Suprapubic skin (tissue), 4 donors: ENCODE measurements around the gene PLCL1. TPM values are rescaled to one million over a fixed set of nuclear protein-coding genes. Genes with fewer than 3 reads are reported as not detected.

ENCODE experiments used
- DNase-seq, 2 donors: peaks; one replicate each; pipeline ENCODE4 v3.0.0-alpha.2; 2019; ENCODE audit warnings: low spot score in 2 of 2
- H3K27ac ChIP-seq: fragments of 200-600 bp; sonication (generic); one replicate; pipeline ENCODE4 v1.5.1; 2019
- H3K27me3 ChIP-seq: fragments of 200-600 bp; sonication (generic); one replicate; pipeline ENCODE4 v1.5.1; 2019
- H3K36me3 ChIP-seq: fragments of 200-600 bp; sonication (generic); one replicate; pipeline ENCODE4 v1.5.1; 2019
- H3K4me1 ChIP-seq: fragments of 200-600 bp; sonication (generic); one replicate; pipeline ENCODE4 v1.5.1; 2019
- H3K4me3 ChIP-seq: fragments of 200-600 bp; sonication (generic); one replicate; pipeline ENCODE4 v1.5.1; 2019; ENCODE audit warnings: mild to moderate bottlenecking
- H3K9me3 ChIP-seq: fragments of 200-600 bp; sonication (generic); one replicate; pipeline ENCODE4 v1.5.1; 2019
- CTCF ChIP-seq, 2 donors: fragments of 200-600 bp in 1 of 2; fragments of 450-650 bp in 1 of 2; sonication (generic) in 1 of 2; IDR thresholded peaks; one replicate each; pipeline ENCODE4 v1.5.1; 2016 to 2019; ENCODE audit warnings: antibody characterized with exemption in 2 of 2, mild to moderate bottlenecking in 1 of 2, moderate library complexity in 1 of 2
- EP300 ChIP-seq: sonication (generic); formaldehyde crosslinking; IDR thresholded peaks from one replicate; pipeline ENCODE4 v1.6.1; 2017; ENCODE audit warnings: antibody characterized with exemption
- POLR2A ChIP-seq, 2 donors: fragments of 450-650 bp; IDR thresholded peaks; one replicate each; pipeline ENCODE4 v1.6.1; 2017; ENCODE audit warnings: antibody characterized with exemption in 2 of 2, mild to moderate bottlenecking in 2 of 2, moderate library complexity in 2 of 2
- POLR2AphosphoS5 ChIP-seq, 3 donors: sonication (generic); formaldehyde crosslinking; IDR thresholded peaks; one replicate each; pipeline ENCODE4 v1.6.1; 2017; ENCODE audit warnings: antibody characterized with exemption in 3 of 3
- WGBS: methylation state at CpG from one replicate; pipeline ENCODE4 v1.1.5; 2018; 5-methylcytosine and 5-hydroxymethylcytosine counted together
- total RNA-seq, 4 donors: library from RNA; depleted of rRNA; stranded (reverse); fragments of >200 nt; gene quantifications; one replicate each; pipeline ENCODE4 v1.1.0, GENCODE V29; 2016

Gene PLCL1
- total RNA-seq, 4 donors from 2014 or later: 2.4 to 2.6 (median 2.5) TPM

- Histone ChIP-seq H3K27ac (no peak overlapping the region), H3K27me3 (no peaks in the 10 kb centered on the region), H3K4me3 (no peak overlapping the region), H3K9me3 (no peaks in the 10 kb centered on the region), H3K4me1 (peaks cover 14% of the 10 kb centered on the region), H3K36me3 (no peaks in the 10 kb centered on the region)
- WGBS: 53% methylated on average over 7 of the region's 7 CpGs
- no peak for DNase-seq
- TF ChIP-seq EP300: no peak
- no peak for TF ChIP-seq CTCF (IDR thresholded peaks at IDR 0.05)
- no peak for TF ChIP-seq POLR2A (IDR thresholded peaks at IDR 0.05)
- no peak for TF ChIP-seq POLR2AphosphoS5 (IDR thresholded peaks at IDR 0.05)
Measured at GRCh38 chr2:197847651-197848401, 43.4 kb downstream of the PLCL1 start.

- Histone ChIP-seq H3K27ac (no peak overlapping the region), H3K27me3 (no peaks in the 10 kb centered on the region), H3K9me3 (no peaks in the 10 kb centered on the region), H3K4me3 (no peak overlapping the region), H3K4me1 (peaks cover 15% of the 10 kb centered on the region), H3K36me3 (no peaks in the 10 kb centered on the region)
- TF ChIP-seq CTCF (IDR thresholded peaks at IDR 0.05): no peak
- TF ChIP-seq POLR2AphosphoS5 (IDR thresholded peaks at IDR 0.05): no peak
- TF ChIP-seq EP300: no peak
- TF ChIP-seq POLR2A (IDR thresholded peaks at IDR 0.05): no peak
- DNase-seq: no peak
- WGBS: 79% methylated on average over 2 of the region's 2 CpGs
Measured at GRCh38 chr2:197848602-197849001, 44.2 kb downstream of the PLCL1 start.

GRCh38 chr2:197850882-197851450, 46.6 kb downstream of the PLCL1 start:
- H3K4me3 ChIP-seq: no peak overlapping the region
- TF ChIP-seq POLR2AphosphoS5 (IDR thresholded peaks at IDR 0.05): no peak
- no peaks in the 10 kb centered on the region for H3K9me3 ChIP-seq
- 58% methylated on average over 5 of the region's 5 CpGs for WGBS
- no peaks in the 10 kb centered on the region for H3K27me3 ChIP-seq
- DNase-seq: no peak
- no peak overlapping the region for H3K27ac ChIP-seq
- no peaks in the 10 kb centered on the region for H3K36me3 ChIP-seq
- H3K4me1 ChIP-seq: peaks cover 15% of the 10 kb centered on the region

GRCh38 chr2:197851451-197851850, 47.1 kb downstream of the PLCL1 start:
- no peak for TF ChIP-seq CTCF (IDR thresholded peaks at IDR 0.05)
- no peak for TF ChIP-seq EP300
- no peak for TF ChIP-seq POLR2AphosphoS5 (IDR thresholded peaks at IDR 0.05)
- no peak for TF ChIP-seq POLR2A (IDR thresholded peaks at IDR 0.05)
- no peaks in the 10 kb centered on the region for H3K9me3 ChIP-seq
- no peak for DNase-seq

GRCh38 chr2:197852108-197852507, 47.7 kb downstream of the PLCL1 start:
- no peaks in the 10 kb centered on the region for H3K9me3 ChIP-seq
- no peak overlapping the region for H3K27ac ChIP-seq
- peaks cover 15% of the 10 kb centered on the region for H3K4me1 ChIP-seq
- 37% methylated on average over 2 of the region's 2 CpGs for WGBS
- TF ChIP-seq CTCF (IDR thresholded peaks at IDR 0.05): no peak
- TF ChIP-seq POLR2A (IDR thresholded peaks at IDR 0.05): no peak
- TF ChIP-seq POLR2AphosphoS5 (IDR thresholded peaks at IDR 0.05): no peak
- no peaks in the 10 kb centered on the region for H3K36me3 ChIP-seq
- DNase-seq: no peak
- H3K27me3 ChIP-seq: no peaks in the 10 kb centered on the region
- H3K4me3 ChIP-seq: no peak overlapping the region

More at GRCh38 chr2:197851451-197851850, 47.1 kb downstream of the PLCL1 start:
- WGBS: 95% methylated on average over 1 of the region's 1 CpG
- H3K36me3 ChIP-seq: no peaks in the 10 kb centered on the region
- no peak overlapping the region for H3K4me3 ChIP-seq
- no peak overlapping the region for H3K27ac ChIP-seq
- H3K4me1 ChIP-seq: peaks cover 15% of the 10 kb centered on the region
- no peaks in the 10 kb centered on the region for H3K27me3 ChIP-seq
